HG02973 (cell line): ENCODE results near the gene TMEM266.

Experiments used
- ATAC-seq: cut with Tn5 transposase; IDR thresholded peaks from one replicate; pipeline ENCODE4 v1.9.1; 2021; ENCODE audit warnings: moderate library complexity; ENCODE audit not compliant: unreplicated experiment

TMEM266 gene

GRCh38 chr15:76160426-76161152 is 100.8 kb downstream of the TMEM266 start:
- ATAC-seq, result no peak

- no peak for ATAC-seq
These were observed 101.6 kb downstream of the TMEM266 start for GRCh38 chr15:76161153-76162035.

GRCh38 chr15:76162036-76162398 is 102.2 kb downstream of the TMEM266 start:
- no peak for ATAC-seq

- ATAC-seq, result no peak
These were observed 103.1 kb downstream of the TMEM266 start for GRCh38 chr15:76162784-76163456.

GRCh38 chr15:76163457-76164295 is 103.9 kb downstream of the TMEM266 start:
- ATAC-seq, result no peak

- ATAC-seq, result no peak
These were observed 104.8 kb downstream of the TMEM266 start for GRCh38 chr15:76164602-76165001.

- no peak for ATAC-seq
These were observed 106.2 kb downstream of the TMEM266 start for GRCh38 chr15:76165951-76166350.

- ATAC-seq, result no peak
These were observed 108.6 kb downstream of the TMEM266 start for GRCh38 chr15:76168237-76168984.

GRCh38 chr15:76169018-76169417 is 109.2 kb downstream of the TMEM266 start:
- ATAC-seq, result no peak

- no peak for ATAC-seq
These were observed 110.4 kb downstream of the TMEM266 start for GRCh38 chr15:76169911-76170800.

- no peak for ATAC-seq
These were observed 113.0 kb downstream of the TMEM266 start for GRCh38 chr15:76172782-76173181.

- no peak for ATAC-seq
These were observed 113.6 kb downstream of the TMEM266 start for GRCh38 chr15:76173317-76173834.

GRCh38 chr15:76174654-76175053 is 114.9 kb downstream of the TMEM266 start:
- no peak for ATAC-seq

GRCh38 chr15:76175442-76175841 is 115.7 kb downstream of the TMEM266 start:
- no peak for ATAC-seq

GRCh38 chr15:76176059-76176458 is 116.3 kb downstream of the TMEM266 start:
- no peak for ATAC-seq

- ATAC-seq, result no peak
These were observed 116.8 kb downstream of the TMEM266 start for GRCh38 chr15:76176487-76177085.

GRCh38 chr15:76177491-76178040 is 117.8 kb downstream of the TMEM266 start:
- ATAC-seq, result no peak
